Measurements from ENCODE around the gene CTNNA3.
"Not testable (repeated sequence)": the region's sequence is repeated elsewhere in the genome, so short reads cannot be mapped to it uniquely, and the experiment has no call there.

CTNNA3 gene

DNA sequence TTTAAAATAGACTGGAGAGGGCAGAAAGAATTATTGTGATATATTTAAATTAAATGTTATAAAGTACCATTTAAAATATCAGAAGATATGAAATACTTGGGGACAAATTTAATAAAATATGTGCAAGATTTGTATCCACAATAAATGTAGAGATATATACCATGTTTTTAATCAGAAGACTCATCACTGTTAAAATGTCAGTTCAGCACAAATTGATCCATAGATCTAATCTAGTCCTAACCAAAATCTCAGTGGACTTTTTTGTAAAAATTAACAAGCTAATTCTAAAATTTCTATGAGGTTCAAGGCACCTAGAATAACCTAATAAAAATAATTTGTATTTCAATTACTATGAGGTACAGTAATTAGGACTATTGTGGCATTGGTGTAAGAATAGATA, 96.4 kb downstream of the CTNNA3 start:
- FAIRE-seq: no peak

DNA sequence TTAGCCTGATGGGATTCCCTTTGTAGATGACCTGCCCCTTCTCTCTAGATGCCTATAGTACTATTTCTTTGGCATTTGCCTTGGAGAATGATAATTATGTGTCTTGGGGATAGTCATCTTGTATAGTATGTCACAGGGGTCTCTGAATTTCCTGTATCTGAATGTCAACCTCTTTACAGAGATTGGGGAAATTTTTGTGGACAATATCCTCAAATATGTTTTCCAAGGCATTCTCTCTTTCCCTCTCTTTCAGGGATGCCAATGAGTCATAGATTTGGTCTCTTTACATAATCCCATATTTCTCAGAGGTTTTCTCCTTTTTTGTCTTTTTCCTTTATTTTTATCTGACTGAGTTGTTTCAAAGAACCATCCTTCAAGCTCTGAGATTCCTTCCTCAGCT, 99.4 kb downstream of the CTNNA3 start:
- no peak for FAIRE-seq

GRCh38 chr10:67587771-67588170, 108.2 kb downstream of the CTNNA3 start:
- FAIRE-seq: no peak

DNA sequence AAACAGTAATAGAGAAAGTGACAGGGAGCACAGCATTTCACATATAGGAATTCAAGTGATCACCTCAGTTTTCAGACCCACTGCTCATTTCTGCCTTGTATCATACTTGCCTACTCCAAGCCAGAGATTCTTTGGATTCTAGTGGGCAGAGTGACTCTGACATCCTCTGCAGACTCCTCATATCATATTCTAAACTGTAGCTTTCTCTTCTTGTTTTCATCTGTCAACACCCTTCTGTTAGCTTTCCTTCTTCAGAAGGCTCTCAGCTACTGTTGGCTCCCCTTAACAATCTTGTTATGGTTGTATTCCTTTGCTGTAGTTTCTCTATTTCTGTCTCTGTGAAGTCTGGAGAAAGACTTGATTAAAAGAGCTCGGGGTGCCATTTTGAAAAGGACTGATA, 120.5 kb downstream of the CTNNA3 start:
- no peak for FAIRE-seq

GRCh38 chr10:67573484-67573883, 122.5 kb downstream of the CTNNA3 start:
- no peak for FAIRE-seq

DNA sequence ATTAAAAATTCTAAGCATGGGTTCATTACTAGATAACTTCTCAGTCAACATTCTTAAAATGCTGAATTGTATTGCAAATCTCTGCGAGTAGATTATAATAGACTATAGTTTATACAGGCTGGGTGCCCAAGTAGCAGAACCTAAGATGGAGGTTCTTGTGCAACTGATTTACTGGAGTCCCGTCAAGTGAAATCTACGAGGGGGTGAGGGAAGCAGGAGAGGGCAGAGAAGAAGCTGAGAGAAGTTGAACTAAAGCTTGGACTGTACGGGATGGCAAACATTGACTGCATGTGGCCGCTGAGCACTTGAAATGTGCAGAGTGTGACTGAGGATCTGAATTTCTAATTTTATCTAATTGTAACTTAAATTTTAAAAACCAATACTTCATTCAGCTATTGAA, 124.5 kb downstream of the CTNNA3 start:
- FAIRE-seq: no peak

- FAIRE-seq: not testable (repeated sequence)
Observed at GRCh38 chr10:67558311-67558710, 137.7 kb downstream of the CTNNA3 start.

DNA sequence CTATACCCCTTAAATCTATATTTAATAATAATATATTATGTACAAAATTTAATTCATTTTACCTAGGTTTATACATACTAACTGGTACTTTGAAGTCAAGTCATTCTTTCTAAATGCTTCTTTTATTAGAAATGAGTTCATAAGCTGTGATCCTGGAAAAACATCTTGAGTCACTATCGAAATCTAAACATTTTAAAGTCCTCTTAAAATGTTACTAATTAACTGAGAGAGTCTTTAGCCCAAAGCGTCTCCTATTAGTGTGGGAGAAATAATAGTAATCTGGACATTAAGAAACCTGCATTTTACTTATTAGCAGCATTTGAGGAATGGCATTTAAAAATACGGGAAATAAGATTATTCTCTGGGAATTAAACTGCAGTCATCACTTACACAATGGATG, 142.7 kb downstream of the CTNNA3 start:
- FAIRE-seq: no peak

GRCh38 chr10:67550838-67551402, 145.1 kb downstream of the CTNNA3 start:
- no peak for FAIRE-seq

GRCh38 chr10:67550046-67550445, 145.9 kb downstream of the CTNNA3 start:
- no peak for FAIRE-seq

GRCh38 chr10:67549390-67549789, 146.6 kb downstream of the CTNNA3 start:
- FAIRE-seq: peak; percentile 94

- FAIRE-seq: no peak
Observed at GRCh38 chr10:67541411-67541810, 154.6 kb downstream of the CTNNA3 start.

DNA sequence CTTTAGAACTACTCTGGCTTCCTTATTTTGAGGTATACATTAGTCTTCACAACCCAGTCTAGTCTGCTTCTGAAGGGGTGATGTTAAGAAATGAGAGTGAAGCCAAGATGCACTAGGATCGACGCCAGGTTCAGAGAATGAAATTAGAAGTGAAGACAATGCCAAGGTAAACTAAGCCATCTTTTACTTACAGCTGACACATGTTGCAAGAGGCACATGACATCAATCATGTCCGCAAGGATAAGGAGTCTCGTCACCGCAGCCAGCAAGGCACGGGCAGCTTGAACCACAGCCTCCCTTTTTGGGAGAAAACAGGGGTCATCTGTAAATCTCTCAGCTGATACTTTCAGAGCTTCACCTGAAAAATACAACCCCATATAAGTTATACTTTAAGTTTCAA, 156.7 kb downstream of the CTNNA3 start:
- FAIRE-seq: no peak

DNA sequence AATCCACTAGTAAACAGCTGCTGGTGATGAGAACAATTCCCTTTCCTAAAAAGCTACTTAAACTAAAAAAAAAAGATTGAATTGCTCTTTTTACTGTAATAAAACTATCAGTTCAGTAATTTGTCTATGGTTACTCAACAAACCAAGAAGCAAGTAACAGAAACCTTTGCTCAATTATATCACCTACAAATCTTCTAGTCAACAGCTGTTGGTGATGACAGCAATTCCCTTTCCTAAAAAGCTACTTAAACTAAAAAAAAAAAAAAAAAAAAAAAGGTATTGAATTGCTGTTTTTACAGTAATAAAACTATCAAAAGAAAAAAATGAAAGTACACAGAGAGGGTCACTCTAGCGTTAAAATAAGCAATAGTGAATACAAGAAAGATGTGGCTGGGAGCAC, 158.1 kb downstream of the CTNNA3 start:
- no peak for FAIRE-seq

DNA sequence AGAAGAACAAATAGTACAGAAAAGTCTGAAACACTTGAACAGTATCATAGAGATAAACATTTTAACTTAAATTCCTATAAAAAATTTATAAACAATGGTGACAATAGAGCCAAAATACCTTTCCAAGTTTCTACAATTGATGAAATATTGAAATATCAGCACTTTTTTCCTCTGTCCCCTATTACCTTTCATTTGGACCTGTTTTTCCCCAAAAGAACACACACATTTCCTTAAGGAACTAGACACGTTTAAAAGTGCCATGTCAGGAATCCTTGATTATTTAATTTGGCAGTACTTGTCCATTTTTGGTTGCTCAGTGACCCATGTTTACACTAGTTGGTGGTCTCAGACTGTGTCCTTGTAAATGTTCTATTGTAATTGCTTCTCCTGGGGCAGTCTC, 162.6 kb downstream of the CTNNA3 start:
- no peak for FAIRE-seq

GRCh38 chr10:67530990-67531389, 165.0 kb downstream of the CTNNA3 start:
- not testable (repeated sequence) for FAIRE-seq

GRCh38 chr10:67527351-67527750, 168.6 kb downstream of the CTNNA3 start:
- no peak for FAIRE-seq

GRCh38 chr10:67521546-67521945, 174.4 kb downstream of the CTNNA3 start:
- no peak for FAIRE-seq

GRCh38 chr10:67520924-67521520, 175.0 kb downstream of the CTNNA3 start:
- peak; percentile 83 for FAIRE-seq

DNA sequence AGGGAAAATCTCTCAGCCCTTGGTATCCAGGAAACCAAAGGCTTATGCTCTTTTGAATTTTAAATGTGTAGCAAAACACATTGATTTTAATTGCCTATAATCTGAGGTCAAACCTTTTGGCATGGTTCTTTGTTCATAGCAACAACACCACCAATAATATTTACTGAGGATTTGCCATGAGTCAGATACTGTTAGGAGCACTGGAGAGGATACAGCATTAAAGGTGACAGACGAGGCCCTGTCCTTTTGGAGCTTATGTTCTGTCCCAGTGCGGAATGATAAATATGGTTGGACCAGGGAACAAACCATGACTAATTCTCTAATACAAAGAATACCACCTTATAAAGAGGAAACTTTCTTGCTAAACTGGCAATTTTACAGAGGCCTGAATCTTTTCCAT, 176.6 kb downstream of the CTNNA3 start:
- no peak for FAIRE-seq

GRCh38 chr10:67518756-67519155, 177.2 kb downstream of the CTNNA3 start:
- no peak for FAIRE-seq

DNA sequence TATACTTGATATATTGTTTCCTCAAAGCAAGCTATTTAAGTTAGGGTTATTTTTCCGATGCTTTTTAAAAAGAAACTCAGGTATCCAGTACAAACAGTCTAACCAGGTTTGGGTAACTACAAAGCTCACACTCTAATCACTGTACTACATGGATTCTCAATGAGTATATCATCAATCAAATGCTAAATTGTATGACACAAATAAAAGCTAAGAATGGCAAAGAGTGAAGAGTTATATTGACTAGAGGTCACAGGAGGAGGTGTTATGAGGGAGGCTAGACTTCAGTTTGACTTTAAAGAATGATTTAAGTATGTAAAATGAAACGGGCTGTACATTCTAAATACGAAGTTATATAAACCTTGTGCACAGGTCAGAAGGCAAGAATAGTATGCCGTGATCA, 178.0 kb downstream of the CTNNA3 start:
- no peak for FAIRE-seq

DNA sequence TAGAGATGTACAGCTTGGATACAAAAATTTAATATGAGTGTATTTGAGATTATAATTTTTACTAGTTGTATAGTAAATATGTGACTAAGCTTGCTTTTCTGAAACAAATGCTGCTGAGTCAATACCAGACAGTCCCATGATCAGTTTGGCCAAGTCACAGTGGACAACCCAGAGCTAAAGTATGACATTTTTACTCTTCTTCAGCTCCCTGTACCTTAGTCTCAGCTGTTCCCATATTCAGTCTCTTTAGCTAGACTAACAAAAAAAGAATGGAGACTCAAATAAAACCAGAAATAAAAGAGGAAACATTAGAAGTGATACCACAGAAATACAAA, 189.3 kb downstream of the CTNNA3 start:
- FAIRE-seq: no peak

GRCh38 chr10:67506083-67506756, 189.8 kb downstream of the CTNNA3 start:
- no peak for FAIRE-seq

Data from endometrium (tissue), 2 donors.